CD4-positive, alpha-beta T cell treated with Interleukin-6 for 4 hours (primary cell): ENCODE measurements around the gene PTK7.
A peak's percentile ranks its signal among the peaks of the same experiment; 100 is the strongest.
"Not testable (repeated sequence)": the region's sequence is repeated elsewhere in the genome, so short reads cannot be mapped to it uniquely, and the experiment has no call there.

Experiments
- DNase-seq: peaks from one replicate; pipeline ENCODE4 v3.0.0-alpha.2; 2020; ENCODE audit warnings: mixed read lengths

The PTK7 gene

DNA sequence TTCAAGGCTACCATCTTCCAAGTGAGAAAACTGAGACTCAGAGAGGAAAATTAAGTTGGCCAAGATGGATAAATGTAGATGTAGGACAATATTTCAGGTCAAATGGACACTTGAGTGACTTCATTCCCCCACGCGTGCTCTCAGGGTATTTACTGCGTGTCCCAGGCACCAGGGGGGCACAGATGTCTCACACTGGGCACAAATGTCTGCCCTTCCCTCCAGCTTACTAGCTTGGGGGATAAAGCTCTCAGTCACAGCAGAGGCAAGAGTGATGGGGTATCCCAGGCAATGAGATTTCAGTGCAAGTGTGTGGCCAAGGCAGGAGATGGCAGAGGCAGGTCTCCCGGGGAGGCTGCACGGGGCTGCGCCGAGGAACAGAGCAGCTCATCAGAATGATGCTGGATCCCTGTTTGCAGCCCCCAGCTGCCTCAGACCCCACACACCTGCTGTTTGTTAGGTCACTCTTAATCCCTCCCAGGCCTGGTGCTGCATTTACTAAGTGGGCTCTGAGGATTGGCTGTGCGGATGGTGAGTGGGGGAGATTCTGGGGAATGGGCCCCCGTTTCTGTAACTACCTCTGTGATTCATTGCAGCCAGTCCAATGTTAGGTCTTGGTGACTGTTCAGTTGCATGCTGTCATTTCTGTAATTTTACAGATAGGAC is 44.1 kb downstream of the PTK7 start:
- no peak for DNase-seq

DNA sequence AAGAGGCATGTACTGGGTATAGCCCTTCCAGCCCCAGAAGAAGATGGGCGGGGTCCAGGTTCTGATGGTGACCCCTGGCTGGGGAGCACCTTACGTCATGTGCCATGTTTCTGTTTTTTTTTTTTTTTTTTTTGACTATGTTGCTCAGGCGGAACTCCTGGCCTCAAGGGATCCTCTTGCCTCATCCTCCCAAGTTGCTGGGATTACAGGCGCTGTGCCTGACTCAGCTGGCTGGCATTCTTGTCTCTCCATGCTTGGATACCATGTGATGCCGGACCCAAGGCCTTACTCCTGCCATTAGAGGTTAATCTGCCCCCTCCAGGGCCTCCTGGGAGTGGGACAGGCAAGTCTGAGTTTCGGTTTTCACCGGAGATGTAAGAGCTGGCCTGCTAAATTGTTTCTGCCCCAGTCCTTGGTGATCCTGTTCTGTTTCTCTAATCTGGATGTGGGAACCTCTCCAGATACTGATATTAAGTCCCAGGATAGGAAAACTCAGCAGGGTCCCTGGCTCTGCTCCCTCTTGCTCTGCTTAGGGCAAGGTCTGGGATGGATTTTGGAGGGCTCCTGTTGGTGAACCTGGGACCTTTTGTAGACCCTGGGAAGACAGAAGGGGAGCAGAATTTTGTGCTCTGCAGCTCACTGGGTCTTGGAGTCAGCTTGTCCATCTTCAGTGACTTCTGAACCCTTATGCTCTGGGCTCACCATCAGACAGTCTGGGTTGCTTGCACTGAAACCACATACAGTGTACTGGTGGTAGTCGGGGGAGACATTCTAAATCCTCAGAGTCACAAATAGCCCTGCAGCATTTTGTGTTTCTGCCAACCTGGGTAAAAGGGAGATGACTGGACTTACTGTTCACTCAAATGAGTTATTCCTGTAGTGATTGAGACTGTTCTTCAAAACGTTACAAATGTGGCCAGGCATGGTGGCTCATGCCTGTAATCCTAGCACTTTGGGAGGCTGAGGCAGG is 45.1 kb downstream of the PTK7 start:
- DNase-seq, result no peak

DNA sequence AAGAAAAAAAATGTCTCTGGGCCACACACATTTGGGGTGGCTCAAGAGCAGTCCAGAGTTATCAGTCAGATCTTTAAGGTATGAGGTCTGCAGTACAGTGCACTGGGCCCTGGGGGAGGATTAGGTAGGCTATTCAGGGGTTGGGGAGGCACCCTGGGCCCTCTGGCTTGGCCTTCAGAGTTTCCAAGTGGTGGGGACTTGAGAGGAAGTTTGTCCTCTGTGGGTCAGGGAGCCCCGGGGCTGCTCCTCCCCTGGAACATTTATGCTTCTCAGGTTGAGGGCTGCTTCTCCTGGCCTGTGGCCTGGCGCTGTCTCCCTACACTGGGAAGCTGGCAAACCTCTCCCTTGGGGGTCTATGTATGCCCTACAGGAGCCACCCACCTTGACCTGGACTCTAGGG is 46.0 kb downstream of the PTK7 start:
- DNase-seq, result no peak

DNA sequence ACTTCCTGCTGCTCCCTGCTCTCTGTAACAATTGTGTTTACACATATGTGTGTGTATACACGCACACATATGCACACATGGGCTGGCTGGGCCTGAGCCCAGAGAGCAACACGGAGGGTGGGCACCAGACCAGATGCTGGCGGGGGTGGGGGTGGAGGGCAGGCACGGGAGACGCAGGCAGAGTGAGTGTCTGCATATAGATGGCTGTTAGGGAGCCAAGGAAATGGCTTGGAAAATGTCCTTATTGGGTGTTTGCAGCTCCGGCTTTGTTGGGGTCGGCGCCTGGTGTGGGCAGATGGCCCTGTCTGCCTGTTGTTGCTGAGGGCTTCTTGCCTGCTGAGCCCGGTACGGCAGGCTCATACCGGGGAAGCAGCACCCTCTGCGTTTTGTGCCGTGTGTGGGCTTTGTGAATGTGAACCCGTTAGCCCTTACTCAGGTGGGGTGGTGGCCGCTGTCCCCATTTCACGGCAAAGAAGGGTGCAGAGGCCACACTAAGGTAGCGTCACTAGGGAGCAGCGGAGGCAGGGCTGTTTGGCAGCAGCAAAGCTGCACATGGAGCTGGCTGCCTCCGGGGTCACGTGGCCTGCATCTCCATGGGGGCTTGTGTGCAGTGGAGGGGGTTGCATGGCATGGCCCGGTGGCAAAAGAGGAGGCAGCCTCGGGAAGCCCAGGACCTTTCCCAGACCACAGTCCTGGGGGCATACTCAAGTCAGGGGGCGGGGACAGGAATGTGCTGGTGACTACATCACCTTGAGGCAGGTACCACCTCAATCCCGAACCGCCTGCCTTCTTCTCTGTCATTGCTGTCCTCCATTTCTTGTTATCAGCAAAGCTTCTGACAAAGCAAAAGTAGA is 47.6 kb downstream of the PTK7 start:
- DNase-seq, result no peak

DNA sequence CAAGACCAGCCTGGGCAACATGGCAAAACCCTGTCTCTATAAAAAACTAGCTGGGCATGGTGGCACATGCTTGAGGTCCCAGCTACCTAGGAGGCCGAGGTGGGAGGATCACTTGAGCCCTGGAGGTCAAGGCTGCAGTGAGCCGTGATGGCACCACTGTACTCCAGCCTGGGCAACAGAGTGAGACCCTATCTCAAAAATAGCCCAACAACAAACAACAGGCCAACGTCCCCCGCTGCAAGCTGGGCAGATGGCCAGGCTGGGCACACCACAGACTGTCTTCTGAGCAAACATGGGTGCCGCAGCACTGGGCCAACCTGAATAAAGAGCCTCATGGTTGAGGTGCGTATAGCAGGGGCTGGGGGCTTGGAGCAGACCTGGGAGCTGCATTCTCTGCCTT is 48.4 kb downstream of the PTK7 start:
- DNase-seq, result no peak

DNA sequence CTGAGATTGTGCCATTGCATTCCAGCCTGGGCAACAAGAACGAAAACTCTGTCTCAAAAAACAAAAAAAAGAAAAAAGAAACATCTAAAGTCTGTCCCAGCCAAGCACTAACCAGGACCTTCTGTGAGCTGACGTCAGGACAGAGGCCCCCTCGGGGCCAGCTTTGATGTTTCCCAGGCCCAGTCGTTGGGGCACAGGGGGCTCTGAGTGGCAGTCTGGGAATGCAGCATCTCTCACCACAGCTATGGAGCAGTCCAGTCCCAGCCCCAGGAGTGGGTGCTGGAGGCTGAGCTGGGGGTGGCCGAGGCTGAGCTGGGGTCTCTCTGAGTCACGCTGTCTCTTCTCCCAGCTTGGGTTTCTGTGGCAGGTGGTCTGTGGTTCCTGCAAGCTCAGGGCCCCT is 49.0 kb downstream of the PTK7 start:
- no peak for DNase-seq

DNA sequence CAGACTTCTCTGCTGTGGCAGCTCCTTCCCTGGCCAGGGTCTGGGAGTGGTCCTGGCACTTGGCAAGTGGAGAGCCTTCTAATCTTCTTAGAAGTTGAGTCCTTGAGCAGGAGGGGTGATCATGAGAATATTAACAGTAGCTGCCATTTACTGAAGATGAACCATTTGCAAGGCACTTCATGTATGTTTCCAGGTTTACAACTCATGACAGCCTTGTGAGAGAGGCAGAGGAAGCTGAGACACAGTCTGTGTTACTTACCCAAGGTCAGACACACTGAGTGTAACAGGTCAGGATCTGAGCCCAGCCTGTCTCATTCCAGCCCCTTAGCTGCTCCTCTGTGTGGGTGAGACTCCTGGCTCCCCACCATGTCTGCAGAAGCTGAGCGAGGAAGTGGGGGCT is 49.4 kb downstream of the PTK7 start:
- no peak for DNase-seq

DNA sequence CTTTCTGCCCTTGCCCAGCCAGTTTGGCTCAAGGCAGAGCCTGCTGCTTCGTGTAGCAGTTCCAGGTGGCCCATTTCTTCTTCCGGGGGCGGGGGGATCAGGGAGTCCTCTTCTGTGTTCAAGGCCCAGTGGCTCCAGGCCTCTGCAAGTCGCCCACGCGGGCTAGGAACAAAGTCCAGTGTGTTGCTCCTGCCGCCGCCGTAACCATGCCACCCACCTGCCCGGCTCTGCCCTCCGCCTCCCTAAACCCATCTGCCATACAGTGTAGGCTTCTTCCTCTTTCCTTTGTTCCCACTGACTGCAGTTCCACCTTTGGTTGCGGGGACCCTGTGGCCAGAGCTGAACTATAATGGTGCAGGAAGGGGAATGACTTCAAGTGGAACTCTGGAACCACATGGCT is 51.1 kb downstream of the PTK7 start:
- no peak for DNase-seq

DNA sequence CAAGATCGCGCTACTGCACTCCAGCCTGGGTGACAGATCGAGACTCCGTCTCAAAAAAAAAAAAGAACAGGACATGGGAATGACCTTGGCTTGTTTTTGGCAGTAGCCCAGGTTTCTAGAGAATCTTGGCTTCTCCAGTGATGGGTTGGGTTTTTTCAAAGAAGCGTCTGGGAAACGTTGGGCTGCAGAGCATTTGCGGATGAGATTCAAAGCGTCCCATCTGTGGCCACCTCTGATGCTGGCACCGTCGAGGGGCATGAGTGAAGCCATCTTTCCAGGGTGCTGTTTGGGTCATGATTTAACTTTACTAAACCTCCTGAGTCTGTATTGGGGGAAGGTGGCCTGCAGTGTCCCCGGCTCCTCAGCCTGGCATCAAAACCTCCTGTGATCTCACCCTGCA is 51.8 kb downstream of the PTK7 start:
- DNase-seq, result no peak

DNA sequence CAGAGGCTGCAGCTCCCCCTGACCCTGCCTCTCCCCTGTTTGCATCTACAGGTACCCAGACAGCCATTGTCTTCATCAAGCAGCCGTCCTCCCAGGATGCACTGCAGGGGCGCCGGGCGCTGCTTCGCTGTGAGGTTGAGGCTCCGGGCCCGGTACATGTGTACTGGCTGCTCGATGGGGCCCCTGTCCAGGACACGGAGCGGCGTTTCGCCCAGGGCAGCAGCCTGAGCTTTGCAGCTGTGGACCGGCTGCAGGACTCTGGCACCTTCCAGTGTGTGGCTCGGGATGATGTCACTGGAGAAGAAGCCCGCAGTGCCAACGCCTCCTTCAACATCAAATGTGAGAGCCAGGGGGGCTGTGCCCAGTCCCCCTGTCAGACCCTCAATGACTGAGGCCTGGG is 52.8 kb downstream of the PTK7 start:
- no peak for DNase-seq

DNA sequence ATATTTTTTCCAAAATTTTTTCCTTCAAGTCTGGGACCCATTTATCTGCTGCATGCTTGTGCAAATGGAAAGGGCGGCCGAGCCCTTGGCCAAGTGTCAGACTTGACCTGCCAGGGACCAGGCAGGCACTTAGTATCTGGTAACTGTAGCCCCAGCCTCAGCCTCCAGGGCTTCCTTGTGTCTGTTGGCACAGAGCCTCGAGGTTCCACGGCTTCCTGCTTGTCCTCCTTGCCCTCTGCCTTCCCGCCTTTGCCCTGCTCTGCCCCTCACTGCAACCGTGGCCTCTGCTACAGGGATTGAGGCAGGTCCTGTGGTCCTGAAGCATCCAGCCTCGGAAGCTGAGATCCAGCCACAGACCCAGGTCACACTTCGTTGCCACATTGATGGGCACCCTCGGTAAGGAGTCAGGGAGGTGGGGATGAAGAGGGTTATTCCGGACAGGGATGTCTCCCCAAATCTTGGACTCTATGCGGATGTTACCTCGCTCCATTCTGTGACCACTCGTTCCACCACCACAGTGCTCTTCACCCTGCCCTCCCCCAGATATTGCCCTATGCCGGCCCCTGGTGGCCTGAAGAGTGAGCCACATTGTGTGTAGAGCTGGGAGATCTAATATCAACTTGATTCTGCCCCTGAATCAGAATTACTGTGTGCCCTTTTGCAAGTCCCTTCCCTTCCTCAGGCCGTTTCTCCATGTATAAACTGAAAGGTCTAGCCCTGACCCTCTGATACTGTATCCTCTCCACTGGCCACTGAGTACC is 53.5 kb downstream of the PTK7 start:
- peak; percentile 33 for DNase-seq

DNA sequence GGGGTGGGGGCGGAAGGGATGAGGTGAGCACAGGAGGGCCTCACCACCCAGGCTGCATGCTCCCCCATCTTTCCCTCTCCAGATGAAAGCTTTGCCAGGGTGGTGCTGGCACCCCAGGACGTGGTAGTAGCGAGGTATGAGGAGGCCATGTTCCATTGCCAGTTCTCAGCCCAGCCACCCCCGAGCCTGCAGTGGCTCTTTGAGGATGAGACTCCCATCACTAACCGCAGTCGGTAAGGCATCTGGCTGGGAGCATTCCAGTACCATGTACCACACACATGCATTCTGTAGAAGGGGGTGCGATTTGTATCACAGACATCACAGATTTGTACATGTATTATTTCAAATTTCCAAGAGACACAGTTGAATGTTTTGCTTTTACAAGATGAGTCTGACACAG is 54.3 kb downstream of the PTK7 start:
- DNase-seq, result no peak

DNA sequence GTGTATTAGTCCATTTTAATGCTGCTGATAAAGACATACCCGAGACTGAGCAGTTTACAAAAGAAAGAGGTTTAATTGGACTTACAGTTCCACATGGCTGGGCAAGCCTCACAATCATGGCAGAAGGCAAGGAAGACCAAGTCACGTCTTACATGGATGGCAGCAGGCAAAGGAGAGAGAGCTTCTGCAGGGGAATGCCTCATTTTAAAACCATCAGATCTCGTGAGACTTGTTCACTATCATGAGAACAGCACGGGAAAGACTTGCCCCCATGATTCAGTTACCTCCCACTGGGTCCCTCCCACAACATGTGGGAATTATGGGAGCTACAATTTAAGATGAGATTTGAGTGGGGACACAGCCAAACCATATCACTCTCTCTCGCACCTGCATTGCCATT is 55.3 kb downstream of the PTK7 start:
- DNase-seq, result not testable (repeated sequence)

DNA sequence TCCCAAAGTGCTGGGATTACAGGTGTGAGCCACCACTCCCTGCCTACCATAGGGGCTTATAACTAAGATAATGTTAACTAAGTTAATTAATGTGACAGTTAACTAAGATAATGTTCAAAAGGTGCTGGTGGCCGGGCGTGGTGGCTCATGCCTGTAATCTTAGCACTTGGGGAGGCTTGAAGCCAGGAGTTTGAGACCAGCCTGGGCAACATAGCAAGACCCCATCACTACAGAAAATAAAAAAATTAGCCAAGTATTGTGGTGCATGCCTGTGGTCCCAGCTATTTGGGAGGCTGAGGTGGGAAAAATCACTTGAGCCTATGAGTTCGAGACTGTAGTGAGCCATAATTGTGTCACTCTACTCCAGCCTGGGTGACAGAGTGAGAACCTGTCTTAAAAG is 62.2 kb downstream of the PTK7 start:
- no peak for DNase-seq

DNA sequence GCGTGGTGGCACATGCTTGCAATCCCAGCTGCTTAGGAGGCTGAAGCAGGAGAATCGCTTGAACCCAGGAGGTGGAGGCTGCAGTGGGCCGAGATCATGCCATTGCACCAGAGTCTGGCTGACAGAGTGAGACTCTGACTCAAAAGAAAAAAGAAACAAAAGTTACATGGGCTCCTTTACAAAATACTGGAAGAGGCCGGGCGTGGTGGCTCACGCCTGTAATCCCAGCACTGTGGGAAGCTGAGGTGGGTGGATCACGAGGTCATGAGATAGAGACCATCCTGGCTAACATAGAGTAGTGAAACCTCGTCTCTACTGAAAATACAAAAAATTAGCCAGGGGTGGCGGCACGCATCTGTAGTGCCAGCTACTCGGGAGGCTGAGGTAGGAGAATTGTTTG is 63.9 kb downstream of the PTK7 start:
- not testable (repeated sequence) for DNase-seq

DNA sequence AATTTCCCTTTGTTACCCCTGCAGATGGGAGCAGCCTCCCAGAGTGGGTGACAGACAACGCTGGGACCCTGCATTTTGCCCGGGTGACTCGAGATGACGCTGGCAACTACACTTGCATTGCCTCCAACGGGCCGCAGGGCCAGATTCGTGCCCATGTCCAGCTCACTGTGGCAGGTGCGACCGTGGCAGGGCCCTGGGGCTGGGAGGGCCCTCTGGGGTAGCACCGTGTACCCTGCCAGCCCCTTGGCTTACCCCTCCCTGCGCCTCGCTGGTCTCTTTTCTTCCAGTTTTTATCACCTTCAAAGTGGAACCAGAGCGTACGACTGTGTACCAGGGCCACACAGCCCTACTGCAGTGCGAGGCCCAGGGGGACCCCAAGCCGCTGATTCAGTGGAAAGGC is 65.5 kb downstream of the PTK7 start:
- no peak for DNase-seq

DNA sequence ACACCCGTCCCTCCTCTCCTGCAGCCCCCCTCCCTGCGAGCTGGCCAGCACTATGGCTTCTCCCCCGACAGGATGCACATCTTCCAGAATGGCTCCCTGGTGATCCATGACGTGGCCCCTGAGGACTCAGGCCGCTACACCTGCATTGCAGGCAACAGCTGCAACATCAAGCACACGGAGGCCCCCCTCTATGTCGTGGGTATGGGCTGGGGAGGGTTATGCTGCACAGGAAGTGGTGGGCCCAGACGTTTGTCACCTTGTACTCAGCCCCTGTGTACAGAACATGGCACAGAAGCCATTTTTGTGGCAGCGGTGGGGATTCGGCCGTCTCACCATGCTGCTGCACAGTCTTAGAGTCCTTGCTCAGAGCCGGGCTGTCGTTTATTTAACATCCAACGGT is 66.0 kb downstream of the PTK7 start:
- peak; percentile 10 for DNase-seq

DNA sequence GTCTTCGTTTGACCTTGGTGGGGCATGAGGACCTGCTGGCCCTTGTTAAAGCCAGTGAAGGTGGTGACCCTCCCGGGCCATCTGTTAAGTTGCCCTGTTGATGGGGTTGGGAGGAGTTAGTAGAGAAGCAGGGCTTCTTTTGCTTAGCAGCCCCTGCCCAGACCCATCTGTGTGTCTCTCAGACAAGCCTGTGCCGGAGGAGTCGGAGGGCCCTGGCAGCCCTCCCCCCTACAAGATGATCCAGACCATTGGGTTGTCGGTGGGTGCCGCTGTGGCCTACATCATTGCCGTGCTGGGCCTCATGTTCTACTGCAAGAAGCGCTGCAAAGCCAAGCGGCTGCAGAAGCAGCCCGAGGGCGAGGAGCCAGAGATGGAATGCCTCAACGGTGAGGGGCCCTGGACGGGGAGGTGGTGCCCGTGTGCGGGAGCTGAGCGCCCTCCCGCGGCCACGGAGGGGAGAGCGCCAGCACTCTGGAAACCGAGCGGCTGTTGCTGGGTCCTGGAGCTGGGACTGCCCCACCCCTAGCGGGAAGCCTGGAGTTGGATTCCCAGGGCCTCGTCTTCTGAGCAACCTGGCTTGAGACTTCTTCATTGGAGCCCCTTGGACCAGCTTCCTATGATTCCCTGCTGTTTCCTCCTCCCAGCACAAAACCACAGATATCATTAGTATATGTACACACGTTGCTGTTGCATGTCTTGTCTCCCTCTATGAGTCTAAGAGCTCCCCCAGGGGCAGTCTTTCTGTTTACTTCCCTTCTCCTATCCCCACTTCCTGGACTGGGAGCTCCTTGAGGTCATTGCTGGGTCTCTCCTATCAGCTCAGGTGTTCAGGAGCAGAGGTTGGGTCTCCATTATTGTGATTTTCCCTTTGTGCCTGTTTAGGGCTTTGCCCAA is 67.4 kb downstream of the PTK7 start:
- peak; percentile 76 for DNase-seq

DNA sequence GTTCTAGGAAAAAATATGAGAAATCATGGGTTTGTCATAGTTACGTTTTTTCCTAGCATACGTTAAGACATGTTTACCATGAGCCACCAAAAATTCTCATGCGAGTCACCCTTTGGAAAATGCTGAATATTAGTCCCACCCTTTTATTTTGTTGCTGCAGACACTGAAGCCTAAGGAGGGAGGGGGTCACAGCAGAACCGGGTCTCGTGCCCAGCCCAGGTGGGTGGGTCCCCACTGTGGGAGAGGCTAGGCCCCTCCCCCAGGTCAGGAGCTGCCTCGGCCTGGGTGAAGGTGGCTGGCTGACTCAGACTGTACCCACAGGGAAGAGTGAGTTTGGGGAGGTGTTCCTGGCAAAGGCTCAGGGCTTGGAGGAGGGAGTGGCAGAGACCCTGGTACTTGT is 68.8 kb downstream of the PTK7 start:
- no peak for DNase-seq

DNA sequence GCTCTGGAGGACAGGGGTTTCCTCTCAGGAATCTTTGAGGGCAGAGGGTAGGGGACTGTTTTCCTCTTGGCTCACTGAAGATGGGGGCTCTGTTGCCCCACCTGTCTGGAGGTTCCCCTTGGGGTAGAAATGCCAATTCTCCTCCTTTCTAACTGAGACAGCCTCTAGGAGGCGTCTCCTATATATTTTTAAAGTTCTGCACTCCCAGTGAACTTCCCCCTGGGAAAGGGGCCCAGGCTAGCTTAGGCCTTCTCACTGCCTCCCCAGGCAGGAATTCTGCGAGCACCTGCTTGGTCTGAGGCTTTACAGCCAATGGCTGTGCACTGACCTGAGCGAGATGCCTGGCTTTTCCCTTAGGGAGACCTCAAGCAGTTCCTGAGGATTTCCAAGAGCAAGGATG is 70.1 kb downstream of the PTK7 start:
- DNase-seq, result no peak
